ENCODE data around the gene NEDD8.

GRCh38 chr14:24183014-24183481, 49.1 kb downstream of the NEDD8 start:
- TF ChIP-seq, protein P1, sequence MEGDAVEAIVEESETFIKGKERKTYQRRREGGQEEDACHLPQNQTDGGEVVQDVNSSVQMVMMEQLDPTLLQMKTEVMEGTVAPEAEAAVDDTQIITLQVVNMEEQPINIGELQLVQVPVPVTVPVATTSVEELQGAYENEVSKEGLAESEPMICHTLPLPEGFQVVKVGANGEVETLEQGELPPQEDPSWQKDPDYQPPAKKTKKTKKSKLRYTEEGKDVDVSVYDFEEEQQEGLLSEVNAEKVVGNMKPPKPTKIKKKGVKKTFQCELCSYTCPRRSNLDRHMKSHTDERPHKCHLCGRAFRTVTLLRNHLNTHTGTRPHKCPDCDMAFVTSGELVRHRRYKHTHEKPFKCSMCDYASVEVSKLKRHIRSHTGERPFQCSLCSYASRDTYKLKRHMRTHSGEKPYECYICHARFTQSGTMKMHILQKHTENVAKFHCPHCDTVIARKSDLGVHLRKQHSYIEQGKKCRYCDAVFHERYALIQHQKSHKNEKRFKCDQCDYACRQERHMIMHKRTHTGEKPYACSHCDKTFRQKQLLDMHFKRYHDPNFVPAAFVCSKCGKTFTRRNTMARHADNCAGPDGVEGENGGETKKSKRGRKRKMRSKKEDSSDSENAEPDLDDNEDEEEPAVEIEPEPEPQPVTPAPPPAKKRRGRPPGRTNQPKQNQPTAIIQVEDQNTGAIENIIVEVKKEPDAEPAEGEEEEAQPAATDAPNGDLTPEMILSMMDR (IDR thresholded peaks at IDR 0.05; ENCODE audit: low read depth, low read length, missing input control): no peak
- TF ChIP-seq HNF4G (IDR thresholded peaks at IDR 0.05): no peak
- no peak for TF ChIP-seq MAX (IDR thresholded peaks at IDR 0.05)
- no peak for TF ChIP-seq RAD21 (IDR thresholded peaks at IDR 0.05)
